ENCODE results near the gene APLP2. TPM values are rescaled to one million over a fixed set of nuclear protein-coding genes. Genes with fewer than 3 reads are reported as not detected.
"Not testable (repeated sequence)": the region's sequence is repeated elsewhere in the genome, so short reads cannot be mapped to it uniquely, and the experiment has no call there.

APLP2 gene
- total and polyA plus RNA-seq, 2 of the 13 experiments (the other 11 are each of a cell fraction or from before 2014, with no cell fraction given) = 315 to 594 TPM

DNA sequence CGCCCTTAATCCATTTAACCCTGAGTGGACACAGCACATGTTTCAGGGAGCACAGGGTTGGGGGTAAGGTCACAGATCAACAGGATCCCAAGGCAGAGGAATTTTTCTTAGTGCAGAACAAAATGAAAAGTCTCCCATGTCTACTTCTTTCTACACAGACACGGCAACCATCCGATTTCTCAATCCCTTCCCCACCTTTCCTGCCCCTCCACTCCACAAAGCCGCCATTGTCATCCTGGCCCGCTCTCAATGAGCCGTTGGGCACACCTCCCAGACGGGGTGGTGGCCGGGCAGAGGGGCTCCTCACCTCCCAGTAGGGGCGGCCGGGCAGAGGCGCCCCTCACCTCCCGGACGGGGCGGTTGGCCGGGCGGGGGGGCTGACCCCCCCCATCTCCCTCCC is 20.8 kb downstream of the APLP2 start:
- H2AFZ ChIP-seq (ENCODE audit: low read length); H3K36me3 ChIP-seq (replicated peaks in 1 of 2; ENCODE audit: control insufficient read depth in 1 of 2, insufficient read depth in 2 of 2, low read length in 2 of 2); ATAC-seq; H3K27me3 ChIP-seq (ENCODE audit: control insufficient read depth in 1 of 2, insufficient read depth in 2 of 2, low read length in 2 of 2); H3K9ac ChIP-seq (ENCODE audit: insufficient read depth, low read depth, low read length); in situ Hi-C loops (cut with HindIII; ENCODE audit: extremely low pct_ligation_motif_present, low pct_unique_long_range_greater_than_20kb); intact Hi-C loops (cut with micrococcal nuclease; ENCODE audit: unreplicated experiment); H3K4me3 ChIP-seq (replicated peaks in 1 of 3; ENCODE audit: insufficient read depth in 1 of 3, low read depth in 2 of 3, low read length in 3 of 3); H3K4me2 ChIP-seq (ENCODE audit: low read depth, low read length); DNase-seq (ENCODE audit: low spot score); FAIRE-seq; H3K27ac ChIP-seq (ENCODE audit: extremely low read length, insufficient read depth, low read length); H3K9me3 ChIP-seq (ENCODE audit: low read length); CTCF ChIA-PET (ENCODE audit: low intra/inter-chr PET ratio, low total read pairs); TF ChIP-seq SOX6, SOX13 (IDR thresholded peaks at IDR 0.05): not testable (repeated sequence)
- Histone ChIP-seq H3K4me1 (ENCODE audit: insufficient read depth, low read length) (peaks cover 69% of the 10 kb centered on the region), H3K79me2 (ENCODE audit: insufficient read depth, low read length) (peaks cover 69% of the 10 kb centered on the region), H4K20me1 (ENCODE audit: insufficient read depth, low read length) (peaks cover 17% of the 10 kb centered on the region)
- TSS peak; percentile 35 for BruUV-seq (replicated peaks)
- POLR2A ChIA-PET = interaction anchor here (1.9 to 2.3 kb wide), 2 partner anchors 20 to 33 kb away, joined by 8 to 17 read pairs; partner anchors contain the start of gene APLP2
- TF ChIP-seq, protein P1, sequence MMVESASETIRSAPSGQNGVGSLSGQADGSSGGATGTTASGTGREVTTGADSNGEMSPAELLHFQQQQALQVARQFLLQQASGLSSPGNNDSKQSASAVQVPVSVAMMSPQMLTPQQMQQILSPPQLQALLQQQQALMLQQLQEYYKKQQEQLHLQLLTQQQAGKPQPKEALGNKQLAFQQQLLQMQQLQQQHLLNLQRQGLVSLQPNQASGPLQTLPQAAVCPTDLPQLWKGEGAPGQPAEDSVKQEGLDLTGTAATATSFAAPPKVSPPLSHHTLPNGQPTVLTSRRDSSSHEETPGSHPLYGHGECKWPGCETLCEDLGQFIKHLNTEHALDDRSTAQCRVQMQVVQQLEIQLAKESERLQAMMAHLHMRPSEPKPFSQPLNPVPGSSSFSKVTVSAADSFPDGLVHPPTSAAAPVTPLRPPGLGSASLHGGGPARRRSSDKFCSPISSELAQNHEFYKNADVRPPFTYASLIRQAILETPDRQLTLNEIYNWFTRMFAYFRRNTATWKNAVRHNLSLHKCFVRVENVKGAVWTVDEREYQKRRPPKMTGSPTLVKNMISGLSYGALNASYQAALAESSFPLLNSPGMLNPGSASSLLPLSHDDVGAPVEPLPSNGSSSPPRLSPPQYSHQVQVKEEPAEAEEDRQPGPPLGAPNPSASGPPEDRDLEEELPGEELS (CRISPR knock-in tag; IDR thresholded peaks at IDR 0.05) = 0 out of 2 replicates have a peak, but pooled peaks have one; percentile 30
- TF ChIP-seq CEBPG (CRISPR knock-in tag; IDR thresholded peaks at IDR 0.05) = peak; percentile 61
- TF ChIP-seq SP5 (CRISPR knock-in tag; IDR thresholded peaks at IDR 0.05; ENCODE audit: borderline replicate concordance, low read depth) = peak; percentile 37; the same call in 1 of the 2 replicates
- TF ChIP-seq SOX6 (CRISPR knock-in tag; IDR thresholded peaks at IDR 0.05) = peak; percentile 66
- peak in 1 of 2 experiments; percentile 25; a peak in 2 of 4 replicates for TF ChIP-seq SOX13 (CRISPR knock-in tag; conservative IDR thresholded peaks at IDR 0.05 in 1 of 2, IDR thresholded peaks at IDR 0.05 in 1 of 2)
- TF ChIP-seq, protein P2, sequence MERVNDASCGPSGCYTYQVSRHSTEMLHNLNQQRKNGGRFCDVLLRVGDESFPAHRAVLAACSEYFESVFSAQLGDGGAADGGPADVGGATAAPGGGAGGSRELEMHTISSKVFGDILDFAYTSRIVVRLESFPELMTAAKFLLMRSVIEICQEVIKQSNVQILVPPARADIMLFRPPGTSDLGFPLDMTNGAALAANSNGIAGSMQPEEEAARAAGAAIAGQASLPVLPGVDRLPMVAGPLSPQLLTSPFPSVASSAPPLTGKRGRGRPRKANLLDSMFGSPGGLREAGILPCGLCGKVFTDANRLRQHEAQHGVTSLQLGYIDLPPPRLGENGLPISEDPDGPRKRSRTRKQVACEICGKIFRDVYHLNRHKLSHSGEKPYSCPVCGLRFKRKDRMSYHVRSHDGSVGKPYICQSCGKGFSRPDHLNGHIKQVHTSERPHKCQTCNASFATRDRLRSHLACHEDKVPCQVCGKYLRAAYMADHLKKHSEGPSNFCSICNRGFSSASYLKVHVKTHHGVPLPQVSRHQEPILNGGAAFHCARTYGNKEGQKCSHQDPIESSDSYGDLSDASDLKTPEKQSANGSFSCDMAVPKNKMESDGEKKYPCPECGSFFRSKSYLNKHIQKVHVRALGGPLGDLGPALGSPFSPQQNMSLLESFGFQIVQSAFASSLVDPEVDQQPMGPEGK (CRISPR knock-in tag; IDR thresholded peaks at IDR 0.05) = peak; percentile 50
- TF ChIP-seq SALL1 (CRISPR knock-in tag; IDR thresholded peaks at IDR 0.05) = peak; percentile 35; the same call in 1 of the 2 replicates
- 0 out of 2 replicates have a peak, but pooled peaks have one; percentile 15 for TF ChIP-seq SAP130 (CRISPR knock-in tag; IDR thresholded peaks at IDR 0.05; ENCODE audit: low read depth)
- TF ChIP-seq, protein P3, sequence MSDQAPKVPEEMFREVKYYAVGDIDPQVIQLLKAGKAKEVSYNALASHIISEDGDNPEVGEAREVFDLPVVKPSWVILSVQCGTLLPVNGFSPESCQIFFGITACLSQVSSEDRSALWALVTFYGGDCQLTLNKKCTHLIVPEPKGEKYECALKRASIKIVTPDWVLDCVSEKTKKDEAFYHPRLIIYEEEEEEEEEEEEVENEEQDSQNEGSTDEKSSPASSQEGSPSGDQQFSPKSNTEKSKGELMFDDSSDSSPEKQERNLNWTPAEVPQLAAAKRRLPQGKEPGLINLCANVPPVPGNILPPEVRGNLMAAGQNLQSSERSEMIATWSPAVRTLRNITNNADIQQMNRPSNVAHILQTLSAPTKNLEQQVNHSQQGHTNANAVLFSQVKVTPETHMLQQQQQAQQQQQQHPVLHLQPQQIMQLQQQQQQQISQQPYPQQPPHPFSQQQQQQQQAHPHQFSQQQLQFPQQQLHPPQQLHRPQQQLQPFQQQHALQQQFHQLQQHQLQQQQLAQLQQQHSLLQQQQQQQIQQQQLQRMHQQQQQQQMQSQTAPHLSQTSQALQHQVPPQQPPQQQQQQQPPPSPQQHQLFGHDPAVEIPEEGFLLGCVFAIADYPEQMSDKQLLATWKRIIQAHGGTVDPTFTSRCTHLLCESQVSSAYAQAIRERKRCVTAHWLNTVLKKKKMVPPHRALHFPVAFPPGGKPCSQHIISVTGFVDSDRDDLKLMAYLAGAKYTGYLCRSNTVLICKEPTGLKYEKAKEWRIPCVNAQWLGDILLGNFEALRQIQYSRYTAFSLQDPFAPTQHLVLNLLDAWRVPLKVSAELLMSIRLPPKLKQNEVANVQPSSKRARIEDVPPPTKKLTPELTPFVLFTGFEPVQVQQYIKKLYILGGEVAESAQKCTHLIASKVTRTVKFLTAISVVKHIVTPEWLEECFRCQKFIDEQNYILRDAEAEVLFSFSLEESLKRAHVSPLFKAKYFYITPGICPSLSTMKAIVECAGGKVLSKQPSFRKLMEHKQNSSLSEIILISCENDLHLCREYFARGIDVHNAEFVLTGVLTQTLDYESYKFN (CRISPR knock-in tag; conservative IDR thresholded peaks at IDR 0.05) = peak; percentile 22; the same call in 1 of the 2 replicates
- TF ChIP-seq ZNF652 (CRISPR knock-in tag; IDR thresholded peaks at IDR 0.05; ENCODE audit: borderline replicate concordance, low read depth) = peak; percentile 74
- TF ChIP-seq, protein P4, sequence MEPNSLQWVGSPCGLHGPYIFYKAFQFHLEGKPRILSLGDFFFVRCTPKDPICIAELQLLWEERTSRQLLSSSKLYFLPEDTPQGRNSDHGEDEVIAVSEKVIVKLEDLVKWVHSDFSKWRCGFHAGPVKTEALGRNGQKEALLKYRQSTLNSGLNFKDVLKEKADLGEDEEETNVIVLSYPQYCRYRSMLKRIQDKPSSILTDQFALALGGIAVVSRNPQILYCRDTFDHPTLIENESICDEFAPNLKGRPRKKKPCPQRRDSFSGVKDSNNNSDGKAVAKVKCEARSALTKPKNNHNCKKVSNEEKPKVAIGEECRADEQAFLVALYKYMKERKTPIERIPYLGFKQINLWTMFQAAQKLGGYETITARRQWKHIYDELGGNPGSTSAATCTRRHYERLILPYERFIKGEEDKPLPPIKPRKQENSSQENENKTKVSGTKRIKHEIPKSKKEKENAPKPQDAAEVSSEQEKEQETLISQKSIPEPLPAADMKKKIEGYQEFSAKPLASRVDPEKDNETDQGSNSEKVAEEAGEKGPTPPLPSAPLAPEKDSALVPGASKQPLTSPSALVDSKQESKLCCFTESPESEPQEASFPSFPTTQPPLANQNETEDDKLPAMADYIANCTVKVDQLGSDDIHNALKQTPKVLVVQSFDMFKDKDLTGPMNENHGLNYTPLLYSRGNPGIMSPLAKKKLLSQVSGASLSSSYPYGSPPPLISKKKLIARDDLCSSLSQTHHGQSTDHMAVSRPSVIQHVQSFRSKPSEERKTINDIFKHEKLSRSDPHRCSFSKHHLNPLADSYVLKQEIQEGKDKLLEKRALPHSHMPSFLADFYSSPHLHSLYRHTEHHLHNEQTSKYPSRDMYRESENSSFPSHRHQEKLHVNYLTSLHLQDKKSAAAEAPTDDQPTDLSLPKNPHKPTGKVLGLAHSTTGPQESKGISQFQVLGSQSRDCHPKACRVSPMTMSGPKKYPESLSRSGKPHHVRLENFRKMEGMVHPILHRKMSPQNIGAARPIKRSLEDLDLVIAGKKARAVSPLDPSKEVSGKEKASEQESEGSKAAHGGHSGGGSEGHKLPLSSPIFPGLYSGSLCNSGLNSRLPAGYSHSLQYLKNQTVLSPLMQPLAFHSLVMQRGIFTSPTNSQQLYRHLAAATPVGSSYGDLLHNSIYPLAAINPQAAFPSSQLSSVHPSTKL (CRISPR knock-in tag; IDR thresholded peaks at IDR 0.05) = peak; percentile 37; the same call in 1 of the 2 replicates
- 6% methylated on average over 8 of the region's 16 CpGs for WGBS (ENCODE audit: low lambda C conversion rate)

Measured in HepG2 (cell line).